ENCODE measurements around the gene HADHA. TPM values are rescaled to one million over a fixed set of nuclear protein-coding genes. Genes with fewer than 3 reads are reported as not detected.

The HADHA gene
- total RNA-seq, 6 experiments from 2014 or later = 115 to 246 (median 160) TPM

- peak overlapping the region in 1 of 3 donors; percentile 1 for H3K4me3 ChIP-seq
- ATAC-seq = no peak
- TF ChIP-seq, protein P1, sequence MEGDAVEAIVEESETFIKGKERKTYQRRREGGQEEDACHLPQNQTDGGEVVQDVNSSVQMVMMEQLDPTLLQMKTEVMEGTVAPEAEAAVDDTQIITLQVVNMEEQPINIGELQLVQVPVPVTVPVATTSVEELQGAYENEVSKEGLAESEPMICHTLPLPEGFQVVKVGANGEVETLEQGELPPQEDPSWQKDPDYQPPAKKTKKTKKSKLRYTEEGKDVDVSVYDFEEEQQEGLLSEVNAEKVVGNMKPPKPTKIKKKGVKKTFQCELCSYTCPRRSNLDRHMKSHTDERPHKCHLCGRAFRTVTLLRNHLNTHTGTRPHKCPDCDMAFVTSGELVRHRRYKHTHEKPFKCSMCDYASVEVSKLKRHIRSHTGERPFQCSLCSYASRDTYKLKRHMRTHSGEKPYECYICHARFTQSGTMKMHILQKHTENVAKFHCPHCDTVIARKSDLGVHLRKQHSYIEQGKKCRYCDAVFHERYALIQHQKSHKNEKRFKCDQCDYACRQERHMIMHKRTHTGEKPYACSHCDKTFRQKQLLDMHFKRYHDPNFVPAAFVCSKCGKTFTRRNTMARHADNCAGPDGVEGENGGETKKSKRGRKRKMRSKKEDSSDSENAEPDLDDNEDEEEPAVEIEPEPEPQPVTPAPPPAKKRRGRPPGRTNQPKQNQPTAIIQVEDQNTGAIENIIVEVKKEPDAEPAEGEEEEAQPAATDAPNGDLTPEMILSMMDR (IDR thresholded peaks at IDR 0.05) = no peak
- TF ChIP-seq POLR2A (IDR thresholded peaks at IDR 0.05) = no peak
- H3K36me3 ChIP-seq = peaks cover 0 to 12% (median 6%) of the 10 kb centered on the region in 4 donors
- intact Hi-C loops (cut with DNase I) = no loop called here
- 53% methylated on average over 4 of the region's 6 CpGs for WGBS (ENCODE audit: insufficient coverage, low coverage, low lambda C conversion rate, missing lambda C conversion rate)
- DNase-seq = no peak
- peak overlapping the region in 1 of 3 donors; percentile 38 for H3K27ac ChIP-seq
- no peaks in the 10 kb centered on the region for H3K27me3 ChIP-seq
- H3K9me3 ChIP-seq = no peaks in the 10 kb centered on the region
- peaks cover 0 to 75% (median 25%) of the 10 kb centered on the region in 4 donors for H3K4me1 ChIP-seq
Observed at GRCh38 chr2:26241928-26242436, 2.5 kb downstream of the HADHA start.

DNA sequence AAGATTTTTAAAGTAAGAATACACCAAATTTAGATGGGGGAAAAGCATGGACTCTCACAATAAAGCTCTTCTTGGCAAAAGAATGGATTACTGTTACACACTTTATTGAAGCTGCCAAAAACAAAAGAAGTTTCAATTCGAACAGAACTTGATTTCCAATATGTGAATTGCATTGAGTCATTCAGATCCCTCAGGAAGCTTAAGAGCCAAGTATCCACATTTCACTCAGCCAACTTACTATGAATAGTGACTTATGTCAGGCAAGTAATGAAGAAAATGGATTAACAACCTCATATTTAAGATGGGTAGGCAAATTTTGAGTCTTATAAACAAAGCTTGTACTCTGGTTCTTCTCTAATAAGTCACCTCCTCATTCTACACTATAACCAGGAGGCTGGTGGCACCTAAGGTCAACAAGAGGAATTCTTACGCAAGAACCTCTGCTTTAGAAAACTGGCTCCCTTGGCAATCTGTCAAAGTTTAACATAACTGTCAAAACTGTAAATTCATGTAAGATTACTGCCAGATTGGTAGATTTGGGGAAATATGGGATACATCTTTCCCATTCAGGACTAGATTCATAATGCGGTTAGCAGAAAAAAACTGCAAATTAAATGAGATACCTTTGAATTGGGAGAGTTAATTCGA, 6.0 kb downstream of the HADHA start:
- Histone ChIP-seq H3K9me3 (no peaks in the 10 kb centered on the region), H3K36me3 (peaks cover 4 to 44% (median 21%) of the 10 kb centered on the region in 4 donors), H3K4me3 (no peak overlapping the region), H3K27ac (no peak overlapping the region), H3K27me3 (no peaks in the 10 kb centered on the region), H3K4me1 (peaks cover 0 to 58% (median 15%) of the 10 kb centered on the region in 4 donors)
- TF ChIP-seq, protein P1 (IDR thresholded peaks at IDR 0.05) = no peak
- no peak for TF ChIP-seq POLR2A (IDR thresholded peaks at IDR 0.05)
- ATAC-seq (peak; percentile 54 to 63 (median 58)), DNase-seq (no peak)
- intact Hi-C loops (cut with DNase I) = loop anchor here in 1 of 2 donors (10.0 kb wide), 1 partner anchor 96 kb away; no protein-coding TSS in a partner anchor
- WGBS (ENCODE audit: insufficient coverage, low coverage, low lambda C conversion rate, missing lambda C conversion rate) = 53% methylated on average over 4 of the region's 4 CpGs

DNA sequence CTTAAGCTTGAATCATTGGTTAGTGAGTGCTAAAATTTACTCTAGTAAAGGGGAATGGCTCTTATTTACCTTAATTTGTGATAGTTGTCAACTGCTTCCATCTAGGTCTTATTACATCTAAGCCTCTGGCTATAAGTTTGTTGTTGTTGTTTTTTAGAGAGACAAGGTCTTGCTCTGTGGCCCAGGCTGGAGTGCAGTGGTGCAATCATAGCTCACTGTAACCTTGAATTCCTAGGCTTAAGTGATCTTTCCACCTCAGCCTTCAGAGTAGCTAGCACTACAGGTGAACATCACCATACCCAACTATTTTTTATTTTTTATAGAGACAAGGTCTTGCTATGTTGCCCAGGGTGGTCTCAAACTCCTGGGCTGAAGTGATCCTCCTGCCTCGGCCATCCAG, 6.6 kb downstream of the HADHA start:
- no peak for ATAC-seq

GRCh38 chr2:26235089-26235488, 9.3 kb downstream of the HADHA start:
- no peak overlapping the region for H3K4me3 ChIP-seq
- no peak overlapping the region for H3K27ac ChIP-seq
- peaks cover 13 to 78% (median 41%) of the 10 kb centered on the region in 4 donors for H3K36me3 ChIP-seq
- intact Hi-C loops (cut with DNase I) = loop anchor here in 1 of 2 donors (10.0 kb wide), 1 partner anchor 100 kb away; no protein-coding TSS in a partner anchor
- H3K27me3 ChIP-seq = no peaks in the 10 kb centered on the region
- H3K4me1 ChIP-seq = peaks cover 0 to 27% (median 11%) of the 10 kb centered on the region in 4 donors
- no peaks in the 10 kb centered on the region for H3K9me3 ChIP-seq
- WGBS (ENCODE audit: insufficient coverage, low coverage, low lambda C conversion rate, missing lambda C conversion rate) = 73% methylated on average over 9 of the region's 9 CpGs
- ATAC-seq = peak; percentile 39 to 63 (median 58)
- DNase-seq = no peak
- no peak for TF ChIP-seq POLR2A (IDR thresholded peaks at IDR 0.05)
- TF ChIP-seq, protein P1 (IDR thresholded peaks at IDR 0.05) = peak; percentile 21 to 55 (median 44)

More for the DNA sequence above, 6.6 kb downstream of the HADHA start:
- H3K9me3 ChIP-seq = no peaks in the 10 kb centered on the region
- no peak overlapping the region for H3K27ac ChIP-seq
- no peak overlapping the region for H3K4me3 ChIP-seq
- H3K4me1 ChIP-seq = peaks cover 0 to 52% (median 15%) of the 10 kb centered on the region in 4 donors
- WGBS (ENCODE audit: insufficient coverage, low coverage, low lambda C conversion rate, missing lambda C conversion rate) = 57% methylated on average over 1 of the region's 1 CpG
- intact Hi-C loops (cut with DNase I) = loop anchor here in 1 of 2 donors (10.0 kb wide), 1 partner anchor 97 kb away; no protein-coding TSS in a partner anchor
- H3K36me3 ChIP-seq = peaks cover 9 to 50% (median 26%) of the 10 kb centered on the region in 4 donors
- H3K27me3 ChIP-seq = no peaks in the 10 kb centered on the region
- no peak for DNase-seq
- TF ChIP-seq POLR2A (IDR thresholded peaks at IDR 0.05) = no peak
- TF ChIP-seq, protein P1 (IDR thresholded peaks at IDR 0.05) = no peak
